ENCODE measurements around the gene CLEC16A. TPM values are rescaled to one million over a fixed set of nuclear protein-coding genes. Genes with fewer than 3 reads are reported as not detected.

Gene CLEC16A
- total RNA-seq, 1 donor from 2014 or later: 15.8 TPM

GRCh38 chr16:11105038-11105903 is 160.9 kb downstream of the CLEC16A start:
- no peak for TF ChIP-seq CTCF (IDR thresholded peaks at IDR 0.05; ENCODE audit: insufficient read depth, low read length, severe bottlenecking)
- Histone ChIP-seq H3K4me3 (ENCODE audit: low read depth, low read length) (no peak overlapping the region), H3K36me3 (ENCODE audit: control insufficient read depth, insufficient read depth, low read length) (no peaks in the 10 kb centered on the region), H3K27me3 (ENCODE audit: control insufficient read depth, insufficient read depth, low read length) (no peaks in the 10 kb centered on the region)
- FAIRE-seq: no peak
- DNase-seq (ENCODE audit: low read depth): peak; percentile 83

GRCh38 chr16:11106726-11107125 is 162.4 kb downstream of the CLEC16A start:
- DNase-seq (ENCODE audit: low read depth) (no peak), FAIRE-seq (no peak)
- H3K4me3 ChIP-seq (ENCODE audit: low read depth, low read length): no peak overlapping the region
- TF ChIP-seq CTCF (IDR thresholded peaks at IDR 0.05; ENCODE audit: insufficient read depth, low read length, severe bottlenecking): no peak
- H3K27me3 ChIP-seq (ENCODE audit: control insufficient read depth, insufficient read depth, low read length): no peaks in the 10 kb centered on the region
- H3K36me3 ChIP-seq (ENCODE audit: control insufficient read depth, insufficient read depth, low read length): no peaks in the 10 kb centered on the region

GRCh38 chr16:11107780-11108465 is 163.6 kb downstream of the CLEC16A start:
- no peak for TF ChIP-seq CTCF (IDR thresholded peaks at IDR 0.05; ENCODE audit: insufficient read depth, low read length, severe bottlenecking)
- DNase-seq (ENCODE audit: low read depth): no peak

DNA sequence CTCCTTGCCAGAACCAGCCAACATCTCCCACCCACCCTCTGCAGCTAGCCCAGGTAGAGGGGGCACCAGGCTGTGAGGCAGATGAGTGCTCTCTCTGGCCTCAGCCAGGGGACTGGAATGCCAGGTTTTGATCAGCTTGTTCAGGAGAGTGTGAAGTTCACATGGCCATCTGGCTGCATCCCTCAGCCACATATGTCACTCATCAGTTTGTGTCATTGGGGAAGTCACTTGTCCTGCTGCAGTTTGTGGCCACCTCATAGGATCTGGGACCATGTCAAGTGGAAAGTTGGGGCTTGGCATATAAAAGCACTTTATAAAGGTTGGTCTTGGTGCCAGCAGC is 164.1 kb downstream of the CLEC16A start:
- TF ChIP-seq CTCF (IDR thresholded peaks at IDR 0.05; ENCODE audit: insufficient read depth, low read length, severe bottlenecking): no peak
- no peak for FAIRE-seq
- no peak overlapping the region for H3K4me3 ChIP-seq (ENCODE audit: low read depth, low read length)
- no peaks in the 10 kb centered on the region for H3K27me3 ChIP-seq (ENCODE audit: control insufficient read depth, insufficient read depth, low read length)
- DNase-seq (ENCODE audit: low read depth): no peak
- no peaks in the 10 kb centered on the region for H3K36me3 ChIP-seq (ENCODE audit: control insufficient read depth, insufficient read depth, low read length)

More at GRCh38 chr16:11107780-11108465, 163.6 kb downstream of the CLEC16A start:
- Histone ChIP-seq H3K36me3 (ENCODE audit: control insufficient read depth, insufficient read depth, low read length) (no peaks in the 10 kb centered on the region), H3K4me3 (ENCODE audit: low read depth, low read length) (no peak overlapping the region), H3K27me3 (ENCODE audit: control insufficient read depth, insufficient read depth, low read length) (no peaks in the 10 kb centered on the region)
- FAIRE-seq: no peak

DNA sequence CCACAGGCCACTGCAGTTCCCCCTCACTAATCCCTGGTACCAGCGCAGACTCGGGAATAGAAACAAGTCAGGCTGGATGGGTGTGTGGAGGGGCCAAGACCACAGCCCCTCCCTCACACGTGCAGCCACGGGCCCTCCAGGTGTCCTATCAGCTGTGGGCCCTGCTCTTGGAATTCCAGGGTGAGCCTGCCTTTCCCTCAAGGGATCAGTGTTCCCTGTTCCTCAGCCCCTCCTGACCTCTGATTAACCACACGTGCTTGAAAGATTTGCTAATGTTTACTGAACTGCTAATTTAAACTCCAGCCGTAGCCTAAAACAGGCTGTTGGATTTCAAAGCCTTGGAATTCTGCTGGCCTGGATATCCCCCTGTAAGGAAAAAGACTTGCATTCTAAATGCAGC is 165.2 kb downstream of the CLEC16A start:
- FAIRE-seq (no peak), DNase-seq (ENCODE audit: low read depth) (no peak)
- no peak for TF ChIP-seq CTCF (IDR thresholded peaks at IDR 0.05; ENCODE audit: insufficient read depth, low read length, severe bottlenecking)
- H3K4me3 ChIP-seq (ENCODE audit: low read depth, low read length): no peak overlapping the region
- no peaks in the 10 kb centered on the region for H3K36me3 ChIP-seq (ENCODE audit: control insufficient read depth, insufficient read depth, low read length)
- H3K27me3 ChIP-seq (ENCODE audit: control insufficient read depth, insufficient read depth, low read length): no peaks in the 10 kb centered on the region

Measured in bronchial epithelial cell (primary cell).